ENCODE measurements around the gene PHB1. TPM values are rescaled to one million over a fixed set of nuclear protein-coding genes. Genes with fewer than 3 reads are reported as not detected.

PHB1 gene
- total RNA-seq, 1 experiment from 2014 or later, result 325 TPM

DNA sequence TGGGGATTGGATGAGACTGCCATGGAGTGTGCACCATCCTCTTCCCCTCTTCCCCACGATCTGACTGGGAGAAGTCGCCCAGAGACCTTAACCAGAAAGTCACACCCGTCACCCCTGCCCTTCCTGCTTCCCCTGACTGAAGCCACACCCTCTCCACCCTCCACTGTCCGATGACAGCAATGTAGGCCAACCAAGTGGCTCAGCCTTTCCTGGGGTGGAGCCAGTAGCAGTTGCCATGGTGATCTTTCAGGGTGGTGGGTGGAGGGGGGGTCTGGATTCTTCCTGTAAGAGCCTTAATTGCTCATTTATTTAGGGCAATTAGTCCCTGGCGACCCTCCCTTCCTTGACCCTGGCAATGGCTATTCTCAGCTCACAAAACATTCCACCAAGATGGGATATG is 37.5 kb upstream of the PHB1 start:
- no peak overlapping the region for H2BK12ac ChIP-seq (ENCODE audit: insufficient read length, low read depth, low read length)
- no peaks in the 10 kb centered on the region; a peak in 1 of 5 replicates for H3K9me3 Mint-ChIP-seq
- H3K27me3 ChIP-seq (ENCODE audit: insufficient read depth, low read length), result no peaks in the 10 kb centered on the region
- H3K4ac ChIP-seq (ENCODE audit: low read depth, low read length), result no peak overlapping the region
- no peak overlapping the region for H3K27ac ChIP-seq (ENCODE audit: insufficient read length, low read depth, low read length)
- no peak overlapping the region for H3K56ac ChIP-seq (ENCODE audit: insufficient read length, low read depth, low read length)
- H2AK5ac ChIP-seq (ENCODE audit: insufficient read length, low read length), result no peak overlapping the region
- no peak overlapping the region for H2BK120ac ChIP-seq (ENCODE audit: low read depth, low read length, poor library complexity, severe bottlenecking)
- DNase-seq, result no peak
- no peak overlapping the region for H2BK15ac ChIP-seq (ENCODE audit: low read depth, low read length)
- no peak overlapping the region for H3K18ac ChIP-seq (ENCODE audit: insufficient read length, low read depth, low read length)
- no peaks in the 10 kb centered on the region for H4K20me1 ChIP-seq (ENCODE audit: control insufficient read depth, insufficient read depth, insufficient read length)
- no peak overlapping the region for H3K9ac ChIP-seq (ENCODE audit: extremely low read depth, insufficient read length, low read length)
- H3K27ac Mint-ChIP-seq, result no peak overlapping the region
- no peak overlapping the region for H3K23ac ChIP-seq (ENCODE audit: insufficient read length, low read depth, low read length)
- H3K27me3 Mint-ChIP-seq (ENCODE audit: low read depth), result peaks cover 10% of the 10 kb centered on the region
- no peak overlapping the region for H2BK5ac ChIP-seq (ENCODE audit: insufficient read length, low read length)
- H4K91ac ChIP-seq (ENCODE audit: insufficient read length, low read depth, low read length), result no peak overlapping the region
- no CpG with 5 or more reads among the region's 5 CpGs for WGBS (ENCODE audit: extremely low coverage, insufficient read length, low lambda C conversion rate)
- H2AFZ ChIP-seq (ENCODE audit: low read length), result no peak overlapping the region
- H3K79me1 ChIP-seq (ENCODE audit: insufficient read depth, low read depth, low read length, poor library complexity, severe bottlenecking), result no peaks in the 10 kb centered on the region
- H2BK20ac ChIP-seq (ENCODE audit: low read depth, low read length, poor library complexity, severe bottlenecking), result no peak overlapping the region
- no peaks in the 10 kb centered on the region for H3K36me3 Mint-ChIP-seq (ENCODE audit: insufficient read depth in 1 of 3, low read depth in 3 of 3)
- H3K9me3 ChIP-seq (ENCODE audit: control insufficient read depth, low read depth, low read length), result no peaks in the 10 kb centered on the region
- no peak overlapping the region; the same call in 1 of the 2 replicates for H3K14ac ChIP-seq (ENCODE audit: insufficient read depth, low read length)
- peaks cover 4% of the 10 kb centered on the region; the same call in 1 of the 2 replicates for H3K4me1 ChIP-seq (ENCODE audit: insufficient read depth, low read length)
- H3K79me2 ChIP-seq (ENCODE audit: insufficient read depth, low read length), result no peaks in the 10 kb centered on the region
- no peak overlapping the region for H4K8ac ChIP-seq (replicated peaks; ENCODE audit: insufficient read length, low read depth, low read length)
- no peak overlapping the region; a peak in 1 of 5 replicates for H3K4me3 Mint-ChIP-seq
- no peak overlapping the region for H4K5ac ChIP-seq (ENCODE audit: insufficient read length, low read depth, low read length)
- H3T11ph ChIP-seq (ENCODE audit: low read length), result no peak overlapping the region
- peaks cover 27 to 29% of the 10 kb centered on the region in 2 experiments for H3K4me1 Mint-ChIP-seq
- TF ChIP-seq, protein P1, sequence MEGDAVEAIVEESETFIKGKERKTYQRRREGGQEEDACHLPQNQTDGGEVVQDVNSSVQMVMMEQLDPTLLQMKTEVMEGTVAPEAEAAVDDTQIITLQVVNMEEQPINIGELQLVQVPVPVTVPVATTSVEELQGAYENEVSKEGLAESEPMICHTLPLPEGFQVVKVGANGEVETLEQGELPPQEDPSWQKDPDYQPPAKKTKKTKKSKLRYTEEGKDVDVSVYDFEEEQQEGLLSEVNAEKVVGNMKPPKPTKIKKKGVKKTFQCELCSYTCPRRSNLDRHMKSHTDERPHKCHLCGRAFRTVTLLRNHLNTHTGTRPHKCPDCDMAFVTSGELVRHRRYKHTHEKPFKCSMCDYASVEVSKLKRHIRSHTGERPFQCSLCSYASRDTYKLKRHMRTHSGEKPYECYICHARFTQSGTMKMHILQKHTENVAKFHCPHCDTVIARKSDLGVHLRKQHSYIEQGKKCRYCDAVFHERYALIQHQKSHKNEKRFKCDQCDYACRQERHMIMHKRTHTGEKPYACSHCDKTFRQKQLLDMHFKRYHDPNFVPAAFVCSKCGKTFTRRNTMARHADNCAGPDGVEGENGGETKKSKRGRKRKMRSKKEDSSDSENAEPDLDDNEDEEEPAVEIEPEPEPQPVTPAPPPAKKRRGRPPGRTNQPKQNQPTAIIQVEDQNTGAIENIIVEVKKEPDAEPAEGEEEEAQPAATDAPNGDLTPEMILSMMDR (conservative IDR thresholded peaks at IDR 0.05), result no peak
- no peaks in the 10 kb centered on the region for H3K23me2 ChIP-seq (ENCODE audit: insufficient read length, low read depth, low read length, poor library complexity, severe bottlenecking)
- no peak overlapping the region for H3K4me2 ChIP-seq (ENCODE audit: insufficient read depth, insufficient read length, low read length)

All from H9 (cell line).